Measurements from ENCODE around the gene ZNF638.
"Not testable (repeated sequence)": the region's sequence is repeated elsewhere in the genome, so short reads cannot be mapped to it uniquely, and the experiment has no call there.

The ZNF638 gene

GRCh38 chr2:71395471-71395870 lies 63.9 kb downstream of the ZNF638 start:
- DNase-seq (ENCODE audit: low read depth), result no peak

DNA sequence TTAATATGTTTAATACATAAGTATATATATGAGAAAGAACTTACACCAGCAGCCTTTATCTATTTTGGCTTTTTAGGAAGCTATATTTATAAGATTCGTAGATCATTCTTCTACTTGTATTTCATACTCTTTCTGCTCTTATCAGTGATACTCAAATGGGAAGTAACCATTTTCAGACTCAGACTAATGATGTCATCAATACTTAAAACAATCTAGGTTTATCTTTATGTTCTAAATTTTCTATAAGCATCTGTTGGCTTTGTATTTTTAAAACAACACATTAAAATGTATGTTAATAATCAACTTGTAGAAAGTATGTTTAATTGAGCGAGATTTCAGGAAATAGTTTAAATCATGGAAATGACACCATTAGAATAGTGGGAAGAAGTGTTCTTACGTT lies 70.8 kb downstream of the ZNF638 start:
- no peak for DNase-seq (ENCODE audit: low read depth)

DNA sequence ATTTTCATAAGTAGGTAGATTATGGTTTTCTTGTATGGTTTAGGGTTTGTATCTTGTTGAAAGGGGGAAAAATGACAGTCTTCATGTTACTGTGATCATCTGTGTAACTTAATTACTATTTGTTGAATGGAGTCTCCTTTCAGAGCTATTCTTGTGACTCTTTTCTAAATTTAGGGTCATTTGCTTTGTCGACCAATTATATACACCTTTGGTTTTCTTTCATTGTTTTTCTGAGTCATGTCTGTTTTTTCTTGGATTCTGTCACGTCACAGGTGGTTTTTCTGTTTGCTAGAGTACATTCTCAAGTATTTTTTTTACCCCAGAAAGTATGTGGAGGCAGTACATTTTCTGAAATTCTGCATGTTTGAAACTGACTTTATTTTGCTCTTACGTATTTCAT lies 78.0 kb downstream of the ZNF638 start:
- DNase-seq (ENCODE audit: low read depth), result no peak

DNA sequence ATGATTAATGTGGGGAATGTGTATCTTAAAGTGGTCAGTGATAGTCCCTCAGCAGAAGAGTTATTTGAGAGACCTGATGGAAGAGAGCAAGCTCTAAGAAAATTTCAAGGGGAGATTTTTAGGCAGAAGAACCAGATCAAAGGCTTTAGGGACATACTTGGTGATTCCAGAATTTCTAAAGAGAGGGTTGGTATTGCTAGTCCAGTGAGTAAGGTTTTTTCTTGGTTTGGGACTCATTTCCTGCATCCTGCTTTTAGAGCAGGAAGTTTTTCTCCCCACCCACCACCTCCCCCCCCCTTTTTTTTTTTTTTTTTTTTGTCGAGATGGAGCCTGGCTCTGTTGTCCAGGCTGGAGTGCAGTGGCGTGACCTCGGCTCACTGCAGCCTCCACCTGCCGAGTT lies 79.1 kb downstream of the ZNF638 start:
- DNase-seq (ENCODE audit: low read depth), result no peak

DNA sequence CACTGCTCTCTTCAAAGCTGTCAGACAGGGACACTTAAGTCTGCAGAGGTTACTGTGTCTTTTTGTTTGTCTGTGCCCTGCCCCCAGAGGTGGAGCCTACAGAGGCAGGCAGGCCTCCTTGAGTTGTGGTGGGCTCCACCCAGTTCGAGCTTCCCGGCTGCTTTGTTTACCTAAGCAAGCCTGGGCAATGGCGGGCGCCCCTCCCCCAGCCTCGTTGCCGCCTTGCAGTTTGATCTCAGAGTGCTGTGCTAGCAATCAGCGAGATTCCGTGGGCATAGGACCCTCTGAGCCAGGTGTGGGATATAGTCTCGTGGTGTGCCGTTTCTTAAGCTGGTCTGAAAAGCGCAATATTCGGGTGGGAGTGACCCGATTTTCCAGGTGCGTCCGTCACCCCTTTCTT lies 85.3 kb downstream of the ZNF638 start:
- not testable (repeated sequence) for DNase-seq (ENCODE audit: low read depth)

- DNase-seq (ENCODE audit: low read depth), result no peak
Measured at GRCh38 chr2:71417300-71418202, 86.0 kb downstream of the ZNF638 start.

GRCh38 chr2:71419145-71419544 lies 87.6 kb downstream of the ZNF638 start:
- DNase-seq (ENCODE audit: low read depth), result no peak

GRCh38 chr2:71419976-71420375 lies 88.4 kb downstream of the ZNF638 start:
- no peak for DNase-seq (ENCODE audit: low read depth)

DNA sequence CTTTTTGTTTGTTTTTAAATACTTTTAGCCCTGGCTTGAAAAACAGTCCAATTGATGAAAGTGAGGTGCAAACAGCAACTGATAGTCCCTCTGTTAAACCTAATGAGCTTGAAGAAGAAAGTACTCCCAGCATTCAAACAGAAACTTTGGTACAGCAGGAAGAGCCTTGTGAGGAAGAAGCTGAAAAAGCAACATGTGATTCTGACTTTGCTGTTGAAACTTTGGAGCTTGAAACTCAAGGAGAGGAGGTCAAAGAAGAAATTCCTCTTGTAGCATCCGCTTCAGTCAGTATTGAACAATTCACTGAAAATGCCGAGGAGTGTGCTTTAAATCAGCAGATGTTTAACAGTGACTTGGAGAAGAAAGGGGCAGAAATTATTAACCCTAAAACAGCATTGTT lies 91.2 kb downstream of the ZNF638 start:
- DNase-seq (ENCODE audit: low read depth), result no peak

DNA sequence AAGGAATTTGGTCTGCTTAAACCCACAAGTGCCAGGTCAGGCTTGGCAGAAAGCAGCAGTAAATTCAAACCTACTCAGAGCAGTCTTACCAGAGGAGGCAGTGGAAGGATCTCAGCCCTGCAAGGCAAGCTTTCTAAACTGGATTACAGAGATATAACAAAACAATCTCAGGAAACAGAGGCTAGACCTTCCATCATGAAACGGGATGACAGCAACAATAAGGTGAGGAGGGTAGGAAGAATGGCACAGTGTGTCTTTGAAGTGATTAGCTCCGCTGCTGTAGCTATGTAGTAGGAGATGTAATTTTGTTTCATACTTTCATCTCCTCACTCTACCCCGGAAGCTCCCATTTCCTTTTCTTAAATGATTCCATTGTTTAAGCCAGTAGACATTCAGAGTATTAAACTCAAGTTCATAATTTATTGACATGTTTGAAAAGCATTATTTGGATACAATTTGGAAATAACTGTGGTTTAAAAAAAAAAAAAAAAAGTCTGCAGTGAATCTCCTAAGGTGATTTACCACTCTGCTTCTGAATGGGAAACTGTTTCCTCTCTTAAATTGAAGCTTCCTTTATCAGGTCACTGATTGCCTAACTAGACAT lies 92.3 kb downstream of the ZNF638 start:
- no peak for DNase-seq (ENCODE audit: low read depth)

DNA sequence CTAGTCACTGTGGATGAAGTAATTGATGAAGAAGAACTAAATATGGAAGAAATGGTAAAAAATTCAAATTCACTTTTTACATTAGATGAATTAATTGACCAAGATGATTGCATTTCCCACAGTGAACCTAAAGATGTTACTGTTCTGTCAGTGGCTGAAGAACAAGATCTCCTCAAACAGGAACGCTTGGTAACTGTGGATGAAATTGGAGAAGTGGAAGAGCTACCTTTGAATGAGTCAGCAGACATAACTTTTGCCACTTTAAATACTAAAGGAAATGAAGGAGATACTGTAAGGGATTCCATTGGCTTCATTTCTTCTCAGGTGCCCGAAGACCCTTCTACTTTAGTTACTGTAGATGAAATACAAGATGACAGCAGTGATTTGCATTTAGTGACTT lies 95.1 kb downstream of the ZNF638 start:
- DNase-seq (ENCODE audit: low read depth), result no peak

GRCh38 chr2:71428472-71429383 lies 97.1 kb downstream of the ZNF638 start:
- DNase-seq (ENCODE audit: low read depth), result no peak

DNA sequence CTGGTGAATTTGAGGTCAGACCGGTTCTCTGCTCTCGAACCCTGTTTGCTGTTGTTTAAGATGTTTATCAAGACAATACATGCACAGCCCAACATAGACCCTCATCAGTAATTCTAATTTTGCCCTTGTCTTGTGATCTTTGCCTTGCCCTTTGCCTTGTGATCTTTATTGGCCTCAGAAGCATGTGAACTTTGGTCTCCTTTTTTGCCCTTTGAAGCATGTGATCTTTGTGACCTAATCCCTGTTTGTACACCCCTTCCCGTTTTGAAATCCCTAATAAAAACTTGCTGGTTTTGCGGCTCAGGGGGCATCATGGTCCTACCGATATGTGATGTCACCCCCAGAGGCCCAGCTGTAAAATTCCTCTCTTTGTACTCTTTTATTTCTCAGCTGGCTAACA lies 113.6 kb downstream of the ZNF638 start:
- DNase-seq (ENCODE audit: low read depth), result not testable (repeated sequence)

- no peak for DNase-seq (ENCODE audit: low read depth)
Measured at GRCh38 chr2:71446505-71446904, 114.9 kb downstream of the ZNF638 start.

DNA sequence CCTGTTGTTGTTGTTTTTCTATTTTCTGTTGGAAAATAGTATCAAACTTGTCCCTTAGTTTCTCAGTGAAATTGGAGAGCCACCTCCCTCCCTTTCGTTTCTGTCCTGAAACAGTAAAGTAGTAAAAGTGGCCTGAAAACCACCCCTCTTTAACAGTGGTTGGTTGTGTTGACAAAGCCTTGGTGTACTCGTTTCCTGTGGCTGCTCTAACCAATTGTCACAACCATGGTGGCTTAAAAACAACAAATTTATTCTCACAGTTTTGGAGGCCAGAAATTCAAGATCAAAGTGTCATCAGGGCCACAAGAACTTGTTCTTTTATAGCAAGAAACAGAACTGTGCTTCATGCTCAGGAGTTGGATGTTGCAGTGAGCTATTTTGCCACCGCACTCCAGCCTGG lies 117.8 kb downstream of the ZNF638 start:
- DNase-seq (ENCODE audit: low read depth), result no peak

- DNase-seq (ENCODE audit: low read depth), result no peak
Measured at GRCh38 chr2:71451705-71452104, 120.1 kb downstream of the ZNF638 start.

GRCh38 chr2:71452565-71452964 lies 121.0 kb downstream of the ZNF638 start:
- DNase-seq (ENCODE audit: low read depth), result no peak

- DNase-seq (ENCODE audit: low read depth), result no peak
Measured at GRCh38 chr2:71453404-71454220, 122.0 kb downstream of the ZNF638 start, which contains the start of gene DYSF. Gene DYSF, plus strand, starts transcription at chr2:71453561.

GRCh38 chr2:71454221-71455010 lies 122.8 kb downstream of the ZNF638 start:
- DNase-seq (ENCODE audit: low read depth), result no peak

DNA sequence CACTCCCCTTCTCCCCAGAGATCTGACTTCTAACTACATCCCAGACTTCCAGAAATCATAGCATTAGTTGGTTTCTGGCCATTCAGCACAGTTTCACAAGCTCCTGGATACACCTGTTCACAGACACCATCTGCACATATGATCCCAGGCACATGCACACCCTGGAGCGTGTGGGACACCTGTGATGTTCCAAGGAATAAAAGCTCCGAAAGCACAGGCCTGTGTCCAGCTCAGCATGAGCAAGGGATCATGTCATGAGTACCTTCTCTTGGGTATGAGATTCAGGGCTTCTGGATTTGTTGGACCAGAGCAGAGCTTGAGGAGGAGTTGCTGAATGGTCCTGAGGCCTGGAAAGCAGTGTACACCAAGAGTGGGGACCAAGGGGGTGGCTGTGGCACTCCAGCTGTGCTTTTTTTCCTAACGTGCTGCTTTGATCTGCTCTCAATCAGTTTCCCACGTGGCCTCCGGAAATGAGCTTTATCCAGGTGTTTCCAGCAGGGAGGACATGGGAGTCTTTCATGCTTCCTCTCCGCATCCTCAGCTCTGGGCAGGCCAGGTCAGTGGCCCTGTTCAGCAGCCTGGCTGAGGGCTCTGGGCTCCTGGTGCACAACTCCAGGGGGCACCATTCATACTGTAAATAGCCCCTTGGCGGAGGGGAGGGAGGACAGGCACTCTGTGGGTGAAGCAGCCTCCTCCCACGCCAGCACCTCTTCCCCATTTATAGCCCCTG lies 123.6 kb downstream of the ZNF638 start:
- DNase-seq (ENCODE audit: low read depth), result no peak

Data from stimulated activated CD8-positive, alpha-beta memory T cell treated with anti-CD3 and anti-CD28 coated beads, Interleukin-4, amount 100 ng/mL, for 24 hours (primary cell).